Measurements from ENCODE around the gene HES7. TPM values are rescaled to one million over a fixed set of nuclear protein-coding genes. Genes with fewer than 3 reads are reported as not detected.

HES7 gene
- total RNA-seq, 1 experiment from 2014 or later, result 3.1 TPM

GRCh38 chr17:8160224-8160577, 36.3 kb upstream of the HES7 start:
- peaks cover 42% of the 10 kb centered on the region for H3K4me1 Mint-ChIP-seq
- peaks cover 3% of the 10 kb centered on the region; the same call in 1 of the 2 replicates for H3K27me3 Mint-ChIP-seq (ENCODE audit: low read depth)
- peak overlapping the region; percentile 94 for H3K27ac Mint-ChIP-seq
- ChIA-PET POLR2A (interaction anchor here (0.7 kb wide), 1 partner anchor 100 kb away, joined by 6 read pairs; no protein-coding TSS in a partner anchor), CTCF (interaction anchor here (0.6 to 1.4 kb wide), 3 partner anchors 10 to 81 kb away, joined by 3 to 5 read pairs (median 3); no protein-coding TSS in a partner anchor)
- ATAC-seq, result no peak
- no peaks in the 10 kb centered on the region for H3K9me3 Mint-ChIP-seq
- no peak overlapping the region for H3K4me3 Mint-ChIP-seq
- DNase-seq (ENCODE audit: low spot score), result no peak
- peaks cover 8% of the 10 kb centered on the region for H3K36me3 Mint-ChIP-seq
- no peak for TF ChIP-seq TP53 (CRISPR knock-in tag; IDR thresholded peaks at IDR 0.05)
- no peak for TF ChIP-seq ETV6 (CRISPR knock-in tag; IDR thresholded peaks at IDR 0.05)
- no peak for TF ChIP-seq FOXK1 (CRISPR knock-in tag; IDR thresholded peaks at IDR 0.05)
- TF ChIP-seq, protein P1, sequence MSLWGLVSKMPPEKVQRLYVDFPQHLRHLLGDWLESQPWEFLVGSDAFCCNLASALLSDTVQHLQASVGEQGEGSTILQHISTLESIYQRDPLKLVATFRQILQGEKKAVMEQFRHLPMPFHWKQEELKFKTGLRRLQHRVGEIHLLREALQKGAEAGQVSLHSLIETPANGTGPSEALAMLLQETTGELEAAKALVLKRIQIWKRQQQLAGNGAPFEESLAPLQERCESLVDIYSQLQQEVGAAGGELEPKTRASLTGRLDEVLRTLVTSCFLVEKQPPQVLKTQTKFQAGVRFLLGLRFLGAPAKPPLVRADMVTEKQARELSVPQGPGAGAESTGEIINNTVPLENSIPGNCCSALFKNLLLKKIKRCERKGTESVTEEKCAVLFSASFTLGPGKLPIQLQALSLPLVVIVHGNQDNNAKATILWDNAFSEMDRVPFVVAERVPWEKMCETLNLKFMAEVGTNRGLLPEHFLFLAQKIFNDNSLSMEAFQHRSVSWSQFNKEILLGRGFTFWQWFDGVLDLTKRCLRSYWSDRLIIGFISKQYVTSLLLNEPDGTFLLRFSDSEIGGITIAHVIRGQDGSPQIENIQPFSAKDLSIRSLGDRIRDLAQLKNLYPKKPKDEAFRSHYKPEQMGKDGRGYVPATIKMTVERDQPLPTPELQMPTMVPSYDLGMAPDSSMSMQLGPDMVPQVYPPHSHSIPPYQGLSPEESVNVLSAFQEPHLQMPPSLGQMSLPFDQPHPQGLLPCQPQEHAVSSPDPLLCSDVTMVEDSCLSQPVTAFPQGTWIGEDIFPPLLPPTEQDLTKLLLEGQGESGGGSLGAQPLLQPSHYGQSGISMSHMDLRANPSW (CRISPR knock-in tag; conservative IDR thresholded peaks at IDR 0.05; ENCODE audit: low read depth), result no peak
- no peak for TF ChIP-seq SMAD3 (CRISPR knock-in tag; IDR thresholded peaks at IDR 0.05; ENCODE audit: borderline replicate concordance)
- TF ChIP-seq SOX15 (CRISPR knock-in tag; IDR thresholded peaks at IDR 0.05), result no peak
- no peak for TF ChIP-seq CTCF (IDR thresholded peaks at IDR 0.05)
- TF ChIP-seq PRDM15 (CRISPR knock-in tag; IDR thresholded peaks at IDR 0.05), result no peak
- TF ChIP-seq ELF4 (CRISPR knock-in tag; IDR thresholded peaks at IDR 0.05; ENCODE audit: low read depth), result no peak
- TF ChIP-seq ZNF671 (CRISPR knock-in tag; IDR thresholded peaks at IDR 0.05), result no peak
- no peak for TF ChIP-seq HMGXB4 (CRISPR knock-in tag; IDR thresholded peaks at IDR 0.05)
- TF ChIP-seq OVOL2 (CRISPR knock-in tag; IDR thresholded peaks at IDR 0.05; ENCODE audit: borderline replicate concordance), result no peak

- POLR2A ChIA-PET, result no interaction called here
- no peak for TF ChIP-seq NFYB (CRISPR knock-in tag; conservative IDR thresholded peaks at IDR 0.05; ENCODE audit: low read depth)
- TF ChIP-seq, protein P2, sequence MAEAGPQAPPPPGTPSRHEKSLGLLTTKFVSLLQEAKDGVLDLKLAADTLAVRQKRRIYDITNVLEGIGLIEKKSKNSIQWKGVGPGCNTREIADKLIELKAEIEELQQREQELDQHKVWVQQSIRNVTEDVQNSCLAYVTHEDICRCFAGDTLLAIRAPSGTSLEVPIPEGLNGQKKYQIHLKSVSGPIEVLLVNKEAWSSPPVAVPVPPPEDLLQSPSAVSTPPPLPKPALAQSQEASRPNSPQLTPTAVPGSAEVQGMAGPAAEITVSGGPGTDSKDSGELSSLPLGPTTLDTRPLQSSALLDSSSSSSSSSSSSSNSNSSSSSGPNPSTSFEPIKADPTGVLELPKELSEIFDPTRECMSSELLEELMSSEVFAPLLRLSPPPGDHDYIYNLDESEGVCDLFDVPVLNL (CRISPR knock-in tag; IDR thresholded peaks at IDR 0.05; ENCODE audit: borderline replicate concordance, low read depth), result no peak
- TF ChIP-seq ZNF219 (CRISPR knock-in tag; IDR thresholded peaks at IDR 0.05; ENCODE audit: borderline replicate concordance), result no peak
- TF ChIP-seq PRDM15 (CRISPR knock-in tag; IDR thresholded peaks at IDR 0.05), result no peak
- TF ChIP-seq CREM (CRISPR knock-in tag; IDR thresholded peaks at IDR 0.05), result no peak
- TF ChIP-seq KAT7 (CRISPR knock-in tag; IDR thresholded peaks at IDR 0.05; ENCODE audit: borderline replicate concordance), result no peak
- Mint-ChIP-seq H3K27me3 (ENCODE audit: low read depth) (peaks cover 3% of the 10 kb centered on the region; the same call in 1 of the 2 replicates), H3K36me3 (peaks cover 8% of the 10 kb centered on the region), H3K9me3 (no peaks in the 10 kb centered on the region), H3K4me1 (peaks cover 36% of the 10 kb centered on the region), H3K4me3 (no peak overlapping the region), H3K27ac (peak overlapping the region; percentile 86)
- ATAC-seq, result no peak
- no peak for DNase-seq (ENCODE audit: low spot score)
- CTCF ChIA-PET, result interaction anchor here (1.2 to 2.2 kb wide), 5 partner anchors 21 to 86 kb away, joined by 3 to 13 read pairs (median 7); partner anchors contain the start of genes ALOXE3 and HES7
These were observed 35.7 kb upstream of the HES7 start for GRCh38 chr17:8159459-8160223.
